Stimulated activated CD4-positive, alpha-beta T cell treated with anti-CD3 and anti-CD28 coated beads, TNF-alpha, amount 100 ng/mL, for 48 hours (primary cell): ENCODE measurements around the gene SOBP.
"Not testable (repeated sequence)": the region's sequence is repeated elsewhere in the genome, so short reads cannot be mapped to it uniquely, and the experiment has no call there.

Source experiments
- DNase-seq, 3 donors: peaks; one replicate each; pipeline ENCODE4 v3.0.0-alpha.2; 2020; ENCODE audit warnings: low read depth in 3 of 3

Gene SOBP

DNA sequence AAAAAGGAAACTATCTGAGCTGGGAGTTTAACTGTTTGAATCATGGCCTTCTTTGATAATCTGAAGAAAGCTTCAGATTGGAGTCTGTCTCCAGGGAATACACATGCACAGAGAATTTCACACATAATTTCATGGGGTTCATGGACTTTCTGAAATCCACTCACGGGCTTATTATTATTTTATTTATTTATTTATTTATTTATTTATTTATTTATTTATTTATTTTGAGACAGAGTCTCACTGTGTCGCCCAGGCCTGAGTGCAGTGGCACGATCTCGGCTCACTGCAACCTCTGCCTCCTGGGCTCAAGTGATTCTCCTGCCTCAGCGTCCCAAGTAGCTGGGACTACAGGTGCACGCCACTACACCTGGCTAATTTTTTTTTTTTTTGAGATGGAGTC lies 63.2 kb downstream of the SOBP start:
- DNase-seq: not testable (repeated sequence)

DNA sequence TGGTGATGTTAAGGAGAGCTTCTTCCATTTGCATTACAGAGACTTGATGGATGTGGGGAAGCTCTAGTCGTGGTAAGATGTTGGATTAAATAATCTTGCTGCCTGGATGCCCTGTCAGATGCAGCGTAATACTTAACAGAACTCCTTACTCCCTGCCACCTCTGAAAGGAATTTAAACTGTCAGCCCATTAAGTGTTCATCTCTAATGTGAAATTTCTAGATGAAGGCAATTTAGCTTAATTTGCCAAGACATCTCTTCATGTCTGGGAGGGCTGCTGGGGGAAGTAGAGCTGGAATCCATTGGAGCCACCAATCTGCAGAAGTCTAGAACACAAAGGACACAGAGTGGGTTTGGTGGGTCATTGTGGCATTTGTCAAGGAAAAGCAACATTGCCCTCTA lies 64.4 kb downstream of the SOBP start:
- no peak for DNase-seq

DNA sequence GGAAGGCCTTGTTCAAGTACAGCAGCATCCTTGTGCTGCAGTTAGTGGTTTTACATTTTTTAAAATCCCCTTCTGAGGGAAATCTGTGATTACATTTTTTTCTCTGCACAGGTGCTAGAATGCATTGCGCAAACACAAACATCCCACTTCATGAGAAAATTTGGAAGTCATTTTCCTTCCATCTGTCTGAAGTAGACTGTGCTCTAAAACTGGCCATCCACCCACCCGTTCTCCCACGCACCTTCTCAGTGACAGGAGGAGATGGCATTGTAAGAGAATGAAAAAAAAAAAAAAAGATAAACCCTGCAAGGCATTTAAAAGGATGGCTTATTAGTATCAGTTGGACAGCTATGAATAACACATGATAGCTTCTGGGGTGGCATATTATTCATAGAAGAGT lies 65.0 kb downstream of the SOBP start:
- DNase-seq: no peak

- DNase-seq: no peak
These were observed 65.5 kb downstream of the SOBP start for GRCh38 chr6:107555449-107555848.

DNA sequence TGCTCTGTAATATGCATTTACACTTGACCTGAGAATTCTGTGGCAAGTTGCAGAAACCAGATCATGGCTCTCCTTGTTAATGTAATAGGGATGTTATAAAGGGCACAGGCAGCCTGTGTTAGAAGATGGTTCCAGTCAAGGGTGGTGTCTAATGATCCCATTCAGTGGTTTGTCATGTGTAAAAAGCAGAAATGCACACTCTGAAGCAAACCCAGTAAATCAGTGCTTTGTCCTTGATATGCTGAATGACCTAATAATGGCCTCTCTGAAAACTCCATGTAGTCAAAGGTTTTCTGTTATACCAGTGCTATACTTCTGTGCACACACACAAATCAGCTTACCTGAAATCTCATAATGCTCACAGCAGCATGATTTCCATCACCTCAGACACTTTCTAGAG lies 66.2 kb downstream of the SOBP start:
- no peak for DNase-seq

DNA sequence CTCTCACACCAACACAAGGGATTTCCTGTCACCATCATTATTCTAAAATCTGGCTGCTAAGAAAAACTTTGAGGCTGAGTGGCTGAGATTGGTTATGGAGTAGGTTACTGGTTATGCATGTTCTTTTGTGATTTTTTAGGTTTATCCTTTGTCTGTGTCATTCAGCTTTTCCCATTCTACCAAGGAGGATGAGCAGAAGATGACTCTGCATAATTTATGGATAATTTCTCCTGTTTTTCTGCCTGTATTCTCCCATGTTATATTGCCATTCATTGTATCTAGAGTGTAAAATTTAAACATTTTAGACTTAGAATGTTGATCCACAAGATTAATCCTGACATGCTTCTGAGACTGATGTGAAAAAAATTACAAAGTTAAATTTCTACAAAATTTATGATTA lies 67.8 kb downstream of the SOBP start:
- no peak for DNase-seq

GRCh38 chr6:107560657-107561056 lies 70.7 kb downstream of the SOBP start:
- DNase-seq: no peak

GRCh38 chr6:107561306-107561705 lies 71.4 kb downstream of the SOBP start:
- no peak for DNase-seq

DNA sequence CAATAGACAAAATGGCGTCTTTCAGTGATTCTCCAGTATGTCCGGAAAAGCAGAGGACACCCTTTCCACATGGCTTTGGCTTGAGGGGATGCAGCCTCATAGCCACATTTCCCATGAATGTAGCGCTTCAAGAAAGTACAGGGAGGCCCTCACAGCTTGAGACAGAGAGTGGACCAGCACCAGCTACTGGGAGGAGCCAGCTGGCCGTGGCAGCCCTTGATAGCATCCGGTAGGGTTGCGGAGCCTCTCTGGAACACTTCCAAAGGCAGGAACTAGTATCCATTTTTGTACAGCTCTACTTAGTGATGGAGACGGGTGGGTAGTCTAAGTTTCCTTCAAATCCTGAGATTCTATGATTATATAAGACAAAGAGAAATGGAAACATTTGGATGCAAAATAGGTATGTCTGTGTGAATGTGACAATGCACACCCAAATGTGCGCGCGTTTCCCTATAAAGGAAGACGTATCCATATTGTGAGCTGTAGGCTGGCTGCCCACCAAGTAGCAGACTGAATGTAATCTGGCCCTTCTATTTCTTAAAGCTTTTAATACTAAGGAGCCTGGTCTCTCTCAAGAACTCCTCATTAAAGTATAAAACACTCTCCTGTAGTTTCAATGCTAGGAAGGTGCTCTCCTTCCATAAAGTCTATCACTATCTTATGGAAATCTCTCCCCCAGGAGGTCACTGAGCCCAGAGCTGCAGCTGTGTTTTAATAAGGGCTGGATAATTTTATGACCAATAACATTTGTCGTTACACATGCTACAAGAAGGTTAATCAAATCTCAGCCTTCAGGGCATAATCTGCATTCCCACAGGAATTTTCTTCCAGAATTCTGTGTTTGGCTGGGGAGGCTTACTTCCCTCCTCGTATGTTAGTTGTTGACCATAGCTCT lies 74.0 kb downstream of the SOBP start:
- DNase-seq: no peak

- DNase-seq: no peak
These were observed 74.7 kb downstream of the SOBP start for GRCh38 chr6:107564589-107564951.

- DNase-seq: no peak
These were observed 75.3 kb downstream of the SOBP start for GRCh38 chr6:107565165-107565723.

DNA sequence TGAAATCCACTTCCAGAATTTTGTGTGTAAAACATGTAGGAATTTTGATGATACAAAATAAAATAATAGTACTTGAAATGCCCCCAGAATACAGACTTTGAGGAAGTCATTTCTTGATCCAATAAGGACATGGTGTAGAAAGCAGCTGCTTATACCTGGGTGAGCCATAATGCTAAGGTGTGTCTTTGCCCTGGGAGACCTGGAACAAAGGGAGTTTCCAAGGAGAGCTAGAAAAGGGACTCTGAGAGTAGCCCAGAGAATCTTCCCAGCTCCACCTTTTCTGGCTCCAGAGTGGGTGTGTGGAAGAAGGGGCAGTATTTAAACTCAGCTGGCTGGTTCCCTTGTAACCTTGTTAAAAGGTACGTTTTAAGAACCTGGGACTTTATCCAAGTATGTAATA lies 77.7 kb downstream of the SOBP start:
- DNase-seq: no peak

GRCh38 chr6:107569473-107569872 lies 79.6 kb downstream of the SOBP start:
- no peak for DNase-seq

GRCh38 chr6:107571354-107571753 lies 81.4 kb downstream of the SOBP start:
- DNase-seq: no peak

GRCh38 chr6:107572886-107573285 lies 83.0 kb downstream of the SOBP start:
- no peak for DNase-seq

DNA sequence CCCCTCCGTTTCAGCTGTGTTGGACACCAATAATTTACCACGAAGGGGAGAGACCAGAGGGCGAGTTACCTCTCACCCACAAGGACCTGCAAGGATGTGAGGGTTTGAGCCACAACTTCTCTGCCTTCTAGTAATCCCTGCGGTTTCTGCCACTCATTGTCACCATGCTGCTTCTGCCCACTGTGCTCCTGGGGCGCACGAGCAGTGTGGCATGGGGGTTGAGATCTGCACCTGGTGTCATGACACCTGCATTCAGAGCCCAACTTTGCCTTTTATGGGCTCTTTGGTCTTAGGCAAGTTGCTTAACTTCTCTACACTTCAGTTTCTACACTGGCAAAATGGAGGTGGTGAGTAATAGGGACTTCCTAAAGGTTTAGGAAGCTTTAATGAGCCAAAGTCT lies 84.9 kb downstream of the SOBP start:
- DNase-seq: no peak

DNA sequence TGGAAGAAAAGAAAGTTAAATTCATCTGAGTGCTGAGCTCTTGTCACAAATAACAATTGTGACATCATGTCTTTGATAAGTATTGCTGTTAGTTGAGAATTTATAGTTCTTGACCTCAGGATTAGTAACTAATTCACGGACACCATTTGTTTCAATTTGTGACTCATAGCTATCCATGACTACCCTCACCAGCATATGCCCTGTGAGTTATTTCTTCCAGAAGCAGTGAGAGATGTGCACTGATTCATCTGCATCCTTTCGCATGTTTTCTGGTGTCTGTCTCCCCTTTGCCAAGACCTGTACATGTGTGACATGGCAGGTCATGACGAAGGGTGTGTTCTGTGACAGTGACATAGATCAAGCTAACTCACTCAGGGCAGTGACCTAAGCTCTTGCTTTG lies 86.9 kb downstream of the SOBP start:
- no peak for DNase-seq

DNA sequence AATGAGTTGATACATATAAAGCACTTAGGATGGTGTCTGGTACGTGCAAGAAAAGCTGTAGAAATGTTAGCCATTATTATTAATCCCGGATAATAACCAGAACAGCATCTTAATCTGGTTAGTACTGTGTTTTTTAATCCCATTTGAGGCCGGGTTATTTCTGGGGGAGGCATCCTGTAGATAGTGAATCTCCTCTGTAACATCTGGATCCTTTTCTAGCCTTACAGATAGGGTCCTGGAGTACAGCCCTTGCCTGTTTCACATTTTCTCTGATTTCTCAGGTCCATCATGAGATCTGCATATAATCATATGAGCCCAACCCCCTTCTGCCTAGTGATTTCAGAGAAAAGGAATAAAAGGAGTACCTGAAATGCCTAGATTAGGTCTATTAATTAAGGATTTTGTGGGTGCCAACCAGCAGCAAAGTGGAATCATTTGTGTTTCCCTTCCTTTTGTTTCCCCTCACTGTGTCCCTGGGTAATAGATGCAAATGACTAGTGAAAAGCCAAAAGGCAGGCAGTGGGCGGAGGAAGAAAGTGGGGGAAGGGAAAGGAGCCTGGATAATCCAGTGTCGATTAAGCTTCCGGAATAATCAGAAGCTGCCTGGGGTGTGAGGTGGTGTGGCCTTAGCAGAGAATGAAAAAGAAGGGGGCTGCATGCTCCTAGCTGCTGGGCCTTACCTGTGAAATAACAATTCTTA lies 88.9 kb downstream of the SOBP start:
- no peak for DNase-seq

DNA sequence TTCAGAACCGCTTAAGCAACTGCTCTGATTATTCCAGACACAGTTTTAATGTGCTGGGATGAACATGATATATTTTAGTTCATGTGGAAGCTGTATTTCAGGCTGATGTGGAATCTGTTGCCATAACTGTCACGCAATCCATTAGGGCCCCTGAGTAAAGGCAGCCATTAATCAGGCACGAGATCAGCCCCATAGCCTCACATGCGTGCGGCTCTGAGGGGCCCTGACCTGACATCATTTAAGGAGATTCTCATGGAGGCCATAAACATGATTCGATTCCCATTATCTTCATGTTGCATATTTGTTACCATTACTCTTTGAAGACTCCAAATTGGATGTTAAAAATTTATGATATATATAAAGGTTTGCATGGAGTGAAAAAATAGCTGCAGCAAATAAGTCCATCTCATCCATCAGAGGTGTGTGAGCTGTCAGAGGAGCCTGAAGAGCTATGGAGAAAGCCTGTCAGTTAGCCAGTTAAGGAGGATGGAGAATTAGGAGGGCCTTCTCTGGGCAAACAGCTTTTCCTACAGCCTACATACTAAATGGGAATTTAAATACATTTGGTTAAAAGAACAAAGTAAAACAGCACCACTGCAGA lies 89.6 kb downstream of the SOBP start:
- DNase-seq: no peak

- no peak for DNase-seq
These were observed 92.2 kb downstream of the SOBP start for GRCh38 chr6:107582086-107582485.

DNA sequence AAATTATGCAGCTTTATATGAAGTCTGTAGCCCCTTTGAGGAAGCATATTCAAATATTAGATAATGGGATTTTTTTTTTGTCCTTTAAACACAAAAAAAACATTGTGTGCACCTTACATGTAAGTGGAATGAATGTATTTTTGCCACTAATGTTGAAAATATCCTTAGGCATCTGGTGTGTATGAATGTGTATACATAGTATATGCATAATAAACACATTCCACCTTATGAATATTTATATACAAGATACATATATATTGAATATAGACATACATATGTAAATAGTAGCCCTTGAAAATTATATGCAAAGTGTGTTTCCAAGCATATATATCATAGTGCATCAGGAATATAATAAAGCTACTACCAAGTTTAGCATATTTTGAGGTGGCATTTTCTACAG lies 94.8 kb downstream of the SOBP start:
- DNase-seq: no peak

DNA sequence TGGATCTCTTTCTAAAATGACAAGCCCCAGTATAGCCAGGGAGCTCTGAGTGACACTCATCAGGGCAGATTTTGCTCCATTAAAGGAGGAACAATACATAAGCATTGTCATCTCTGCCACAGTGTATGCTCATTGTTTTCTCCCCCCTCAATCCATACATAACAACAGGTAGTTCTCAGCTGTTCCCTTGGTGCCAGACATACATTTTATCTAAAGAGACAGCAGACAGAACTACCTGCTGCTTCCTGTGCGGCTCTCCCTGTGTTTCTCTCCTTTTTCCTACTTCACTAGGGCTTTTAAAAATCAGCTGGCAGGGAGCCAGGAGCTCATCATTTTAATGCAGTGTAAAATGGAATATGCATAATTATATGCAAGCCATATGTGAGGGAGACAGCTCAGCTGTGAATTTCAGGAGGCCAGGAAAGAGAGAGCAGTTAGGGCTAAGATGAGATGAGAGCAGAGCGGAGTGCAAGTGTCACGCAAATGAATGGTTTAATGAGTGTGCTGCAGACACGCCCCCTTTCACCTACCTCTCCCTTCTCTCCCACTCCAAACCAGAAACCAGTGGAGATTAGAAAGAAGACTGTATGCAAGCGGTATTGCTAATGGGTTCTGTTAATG lies 96.0 kb downstream of the SOBP start:
- DNase-seq: no peak
